DOHH2 (cell line): ENCODE data around the gene SPR.

Experiments
- H3F3A ChIP-seq: fragments of 200-600 bp; sonication (generic), shearing (Covaris generic); 2 replicates; pipeline ENCODE4 v1.6.0; 2016; ENCODE audit warnings: antibody characterized with exemption, mild to moderate bottlenecking; ENCODE audit not compliant: control insufficient read depth, insufficient read depth
- H3K27ac ChIP-seq: fragments of 200-600 bp; sonication (generic); 2 replicates; pipeline ENCODE4 v1.5.1; 2014; ENCODE audit warnings: low read depth, mild to moderate bottlenecking, low read length, moderate library complexity
- H3K27me3 ChIP-seq: fragments of 200-600 bp; sonication (generic); 2 replicates; pipeline ENCODE4 v1.6.1; 2014; ENCODE audit warnings: mild to moderate bottlenecking, low read length, mixed read lengths; ENCODE audit not compliant: control insufficient read depth
- H3K36me3 ChIP-seq: fragments of 200-600 bp; sonication (generic); 2 replicates; pipeline ENCODE4 v1.6.1; 2014; ENCODE audit warnings: mild to moderate bottlenecking, low read length, moderate library complexity, mixed read lengths; ENCODE audit not compliant: control insufficient read depth
- H3K4me1 ChIP-seq: fragments of 200-600 bp; sonication (generic); 2 replicates; pipeline ENCODE4 v1.6.1; 2014; ENCODE audit warnings: mild to moderate bottlenecking, low read length, mixed read lengths; ENCODE audit not compliant: control insufficient read depth
- H3K4me2 ChIP-seq: fragments of 200-600 bp; sonication (generic); 2 replicates; pipeline ENCODE4 v1.6.0; 2014; ENCODE audit warnings: mild to moderate bottlenecking, low read length, moderate library complexity
- H3K4me3 ChIP-seq: fragments of 200-600 bp; sonication (generic); 2 replicates; pipeline ENCODE4 v1.5.1; 2014; ENCODE audit warnings: mild to moderate bottlenecking, low read length, mixed read lengths
- H3K79me2 ChIP-seq: fragments of 200-600 bp; sonication (generic); 2 replicates; pipeline ENCODE4 v1.6.1; 2014; ENCODE audit warnings: mild to moderate bottlenecking, low read length, mixed read lengths; ENCODE audit not compliant: control insufficient read depth
- H3K9me2 ChIP-seq: fragments of 200-600 bp; sonication (generic); replicated peaks from 2 replicates; pipeline ENCODE4 v1.6.1; 2014; ENCODE audit warnings: mild to moderate bottlenecking, low read length, mixed read lengths; ENCODE audit not compliant: control insufficient read depth
- H3K9me3 ChIP-seq: fragments of 200-600 bp; sonication (generic); 2 replicates; pipeline ENCODE4 v1.6.1; 2014; ENCODE audit warnings: antibody characterized with exemption, low read length, mixed read lengths; ENCODE audit not compliant: control insufficient read depth, insufficient read depth
- H4K20me1 ChIP-seq: fragments of 200-600 bp; sonication (generic); 2 replicates; pipeline ENCODE4 v1.6.0; 2014; ENCODE audit warnings: low read depth, mild to moderate bottlenecking, antibody characterized with exemption, low read length, moderate library complexity; ENCODE audit not compliant: control insufficient read depth, insufficient read depth
- EZH2phosphoT487 ChIP-seq: fragments of 200-600 bp; sonication (generic); IDR thresholded peaks from 2 replicates; pipeline ENCODE4 v1.6.1; 2017; ENCODE audit warnings: borderline replicate concordance, mild to moderate bottlenecking, antibody characterized with exemption, low read length, moderate library complexity, mixed read lengths
- TF ChIP-seq, protein P1 (sequence below): fragments of 200-600 bp; sonication (generic); IDR thresholded peaks from one replicate; pipeline ENCODE4 v1.5.1; 2014; ENCODE audit warnings: antibody characterized with exemption, mild to moderate bottlenecking, low read depth, low read length; ENCODE audit not compliant: poor library complexity, severe bottlenecking

The SPR gene

DNA sequence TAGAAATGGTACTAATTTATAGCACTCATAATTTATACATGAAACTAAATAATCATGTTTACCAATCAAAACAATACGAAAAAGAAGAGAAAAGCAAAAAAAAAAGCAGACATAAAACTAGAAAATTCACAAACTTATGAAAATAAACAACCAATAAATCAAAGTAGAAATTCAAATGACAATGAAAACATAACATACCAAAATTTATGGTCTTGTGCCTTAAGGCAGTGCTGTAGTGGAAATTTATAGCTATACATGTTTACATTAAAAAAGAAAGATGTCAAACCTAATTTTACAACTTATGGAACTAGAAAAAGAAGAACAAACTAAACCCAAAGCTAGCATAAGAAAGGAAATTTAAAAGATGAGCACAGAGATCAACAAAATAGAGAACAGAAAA, 16.1 kb upstream of the SPR start:
- no peaks in the 10 kb centered on the region for H3K9me3 ChIP-seq
- peaks cover 3% of the 10 kb centered on the region for H3K27me3 ChIP-seq
- H4K20me1 ChIP-seq, result no peaks in the 10 kb centered on the region
- H3K9me2 ChIP-seq, result no peaks in the 10 kb centered on the region
- peaks cover 2% of the 10 kb centered on the region; the same call in 1 of the 2 replicates for H3K4me1 ChIP-seq
- H3K79me2 ChIP-seq, result no peaks in the 10 kb centered on the region
- H3K36me3 ChIP-seq, result no peaks in the 10 kb centered on the region
- no peak overlapping the region for H3K4me3 ChIP-seq
- no peak for TF ChIP-seq EZH2phosphoT487
- TF ChIP-seq, protein P1, sequence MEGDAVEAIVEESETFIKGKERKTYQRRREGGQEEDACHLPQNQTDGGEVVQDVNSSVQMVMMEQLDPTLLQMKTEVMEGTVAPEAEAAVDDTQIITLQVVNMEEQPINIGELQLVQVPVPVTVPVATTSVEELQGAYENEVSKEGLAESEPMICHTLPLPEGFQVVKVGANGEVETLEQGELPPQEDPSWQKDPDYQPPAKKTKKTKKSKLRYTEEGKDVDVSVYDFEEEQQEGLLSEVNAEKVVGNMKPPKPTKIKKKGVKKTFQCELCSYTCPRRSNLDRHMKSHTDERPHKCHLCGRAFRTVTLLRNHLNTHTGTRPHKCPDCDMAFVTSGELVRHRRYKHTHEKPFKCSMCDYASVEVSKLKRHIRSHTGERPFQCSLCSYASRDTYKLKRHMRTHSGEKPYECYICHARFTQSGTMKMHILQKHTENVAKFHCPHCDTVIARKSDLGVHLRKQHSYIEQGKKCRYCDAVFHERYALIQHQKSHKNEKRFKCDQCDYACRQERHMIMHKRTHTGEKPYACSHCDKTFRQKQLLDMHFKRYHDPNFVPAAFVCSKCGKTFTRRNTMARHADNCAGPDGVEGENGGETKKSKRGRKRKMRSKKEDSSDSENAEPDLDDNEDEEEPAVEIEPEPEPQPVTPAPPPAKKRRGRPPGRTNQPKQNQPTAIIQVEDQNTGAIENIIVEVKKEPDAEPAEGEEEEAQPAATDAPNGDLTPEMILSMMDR, result no peak
- no peaks in the 10 kb centered on the region for H3F3A ChIP-seq
- H3K4me2 ChIP-seq, result no peak overlapping the region
- no peak overlapping the region for H3K27ac ChIP-seq

GRCh38 chr2:72871880-72872279, 15.3 kb upstream of the SPR start:
- Histone ChIP-seq H3K27me3 (peaks cover 3% of the 10 kb centered on the region), H3K4me2 (no peak overlapping the region), H3F3A (no peaks in the 10 kb centered on the region), H3K9me3 (no peaks in the 10 kb centered on the region), H3K4me3 (no peak overlapping the region), H3K36me3 (no peaks in the 10 kb centered on the region), H3K79me2 (no peaks in the 10 kb centered on the region), H4K20me1 (no peaks in the 10 kb centered on the region), H3K4me1 (peaks cover 2% of the 10 kb centered on the region; the same call in 1 of the 2 replicates), H3K9me2 (no peaks in the 10 kb centered on the region), H3K27ac (no peak overlapping the region)
- TF ChIP-seq, protein P1, result no peak
- no peak for TF ChIP-seq EZH2phosphoT487

GRCh38 chr2:72883356-72883962, 3.7 kb upstream of the SPR start:
- peaks cover 16% of the 10 kb centered on the region for H3K27me3 ChIP-seq
- H3K36me3 ChIP-seq, result no peaks in the 10 kb centered on the region
- no peaks in the 10 kb centered on the region for H3F3A ChIP-seq
- no peaks in the 10 kb centered on the region for H3K9me3 ChIP-seq
- H3K9me2 ChIP-seq, result no peaks in the 10 kb centered on the region
- no peak overlapping the region for H3K4me3 ChIP-seq
- no peaks in the 10 kb centered on the region for H4K20me1 ChIP-seq
- H3K4me1 ChIP-seq, result no peaks in the 10 kb centered on the region
- H3K4me2 ChIP-seq, result no peak overlapping the region
- no peak overlapping the region for H3K27ac ChIP-seq
- TF ChIP-seq, protein P1, result no peak
- TF ChIP-seq EZH2phosphoT487, result no peak
- no peaks in the 10 kb centered on the region for H3K79me2 ChIP-seq
